Duodenal mucosa (tissue), 2 donors: ENCODE results near the gene RCAN1.
"Not testable (repeated sequence)": the region's sequence is repeated elsewhere in the genome, so short reads cannot be mapped to it uniquely, and the experiment has no call there.

Experiments used
- H3K27ac ChIP-seq: one replicate; pipeline ENCODE4 v1.7.0; 2013; ENCODE audit warnings: low read depth, low read length
- H3K27me3 ChIP-seq, 2 donors: one replicate each; pipeline ENCODE4 v1.7.0; 2013; ENCODE audit warnings: low read length in 2 of 2, control low read depth in 1 of 2; ENCODE audit not compliant: insufficient read depth in 2 of 2, control insufficient read depth in 1 of 2
- H3K36me3 ChIP-seq, 2 donors: one replicate each; pipeline ENCODE4 v1.7.0; 2013; ENCODE audit warnings: low read length in 2 of 2, control low read depth in 1 of 2; ENCODE audit not compliant: insufficient read depth in 2 of 2, control insufficient read depth in 1 of 2
- H3K4me1 ChIP-seq, 2 donors: one replicate each; pipeline ENCODE4 v1.7.0; 2013; ENCODE audit warnings: low read length in 2 of 2, control low read depth in 1 of 2; ENCODE audit not compliant: insufficient read depth in 2 of 2, control insufficient read depth in 1 of 2
- H3K4me3 ChIP-seq, 2 donors: one replicate each; pipeline ENCODE4 v1.7.0; 2013; ENCODE audit warnings: low read length in 2 of 2, low read depth in 1 of 2
- H3K9ac ChIP-seq, 2 donors: one replicate each; pipeline ENCODE4 v1.7.0; 2013; ENCODE audit warnings: low read length in 2 of 2, low read depth in 1 of 2
- H3K9me3 ChIP-seq, 2 donors: one replicate each; pipeline ENCODE4 v1.7.0; 2013; ENCODE audit warnings: low read length in 2 of 2, control low read depth in 1 of 2; ENCODE audit not compliant: control insufficient read depth in 1 of 2

The RCAN1 gene

DNA sequence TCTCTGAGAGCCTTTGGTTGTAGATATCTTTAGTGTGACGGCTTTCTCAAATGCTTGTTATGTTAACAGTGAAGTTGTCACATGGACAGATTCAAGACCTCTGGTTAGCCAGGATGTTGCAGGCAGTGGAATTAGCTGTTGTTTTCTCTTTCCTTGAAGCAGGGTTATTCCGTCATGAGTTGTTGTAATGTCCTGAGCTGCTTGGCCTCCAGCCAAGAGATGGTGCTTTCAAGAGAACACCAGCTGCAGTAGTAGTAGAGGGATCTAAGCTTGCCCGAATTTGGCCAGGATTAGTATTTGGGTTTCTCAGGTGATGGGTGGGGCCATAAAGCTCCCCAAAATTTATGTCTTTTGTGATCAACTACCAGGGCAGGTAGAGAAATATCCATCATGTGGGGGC is 116.3 kb downstream of the RCAN1 start:
- Histone ChIP-seq H3K4me3 (no peak overlapping the region), H3K9ac (no peak overlapping the region), H3K27ac (no peak overlapping the region), H3K4me1 (no peaks in the 10 kb centered on the region), H3K36me3 (no peaks in the 10 kb centered on the region), H3K9me3 (peaks cover 0 to 4% of the 10 kb centered on the region in 2 donors), H3K27me3 (no peaks in the 10 kb centered on the region)

DNA sequence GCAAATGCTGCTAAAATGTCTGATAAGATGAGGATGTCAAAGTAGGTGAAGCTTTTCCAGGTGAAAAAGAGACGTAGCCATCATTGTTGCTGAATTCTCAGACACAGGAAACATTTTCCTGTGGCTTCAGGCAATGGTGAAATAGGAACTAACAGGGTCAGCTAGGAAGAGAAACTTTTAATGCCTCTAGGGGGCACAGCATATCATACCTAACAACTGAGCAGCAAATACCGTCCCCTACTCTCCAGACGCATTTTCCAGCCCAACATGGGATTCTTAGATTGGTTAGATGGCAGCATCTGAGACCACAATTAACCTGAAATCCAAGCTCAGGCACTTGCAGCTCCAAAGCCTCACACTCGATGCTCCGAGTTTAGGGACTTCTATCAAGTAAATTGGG is 131.1 kb downstream of the RCAN1 start:
- H3K9ac ChIP-seq, H3K4me1 ChIP-seq, H3K9me3 ChIP-seq, H3K36me3 ChIP-seq, H3K4me3 ChIP-seq, H3K27me3 ChIP-seq, H3K27ac ChIP-seq: not testable (repeated sequence)

DNA sequence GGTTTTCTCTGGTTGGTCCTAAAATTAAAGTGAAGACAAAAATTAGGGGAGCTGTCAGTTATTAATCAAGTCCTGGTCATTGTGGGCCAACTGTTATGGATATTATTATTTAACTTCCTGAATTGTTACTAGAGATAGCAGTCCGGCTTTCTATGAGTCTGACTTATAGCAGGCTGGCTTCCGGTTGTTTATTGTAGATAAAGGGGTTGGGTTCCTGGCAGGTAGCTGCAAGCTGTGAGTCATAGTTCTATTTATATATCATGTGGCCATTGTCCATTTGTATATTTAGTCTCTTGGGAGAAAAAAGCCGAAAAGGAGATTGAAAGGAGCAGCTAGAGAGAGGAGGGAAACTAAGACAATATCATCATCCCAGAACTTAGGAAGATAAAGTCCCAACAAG is 131.5 kb downstream of the RCAN1 start:
- H3K27me3 ChIP-seq, H3K4me3 ChIP-seq, H3K4me1 ChIP-seq, H3K27ac ChIP-seq, H3K36me3 ChIP-seq, H3K9ac ChIP-seq, H3K9me3 ChIP-seq: not testable (repeated sequence)

DNA sequence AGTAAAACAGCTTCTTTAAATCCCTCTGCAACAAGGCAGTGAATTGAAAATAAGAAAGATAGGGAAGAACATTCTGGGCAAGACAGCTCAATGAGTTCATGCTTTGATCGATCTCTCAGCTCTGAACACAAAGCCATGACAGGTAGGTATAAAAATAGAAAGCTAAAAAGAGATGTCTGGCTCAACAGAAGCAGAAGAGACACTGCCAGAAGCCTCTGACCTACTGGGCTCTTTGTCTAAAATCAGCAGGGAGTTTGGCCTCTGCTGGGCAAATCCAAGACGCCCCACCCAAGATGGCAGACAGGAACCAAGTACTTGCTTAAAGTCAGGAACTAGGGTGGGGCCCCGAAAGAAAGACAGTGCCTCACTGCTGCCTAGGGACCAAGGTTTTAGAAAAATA is 147.6 kb downstream of the RCAN1 start:
- H3K4me1 ChIP-seq, H3K9ac ChIP-seq, H3K27me3 ChIP-seq, H3K9me3 ChIP-seq, H3K27ac ChIP-seq, H3K4me3 ChIP-seq, H3K36me3 ChIP-seq: not testable (repeated sequence)
